Ishikawa (cell line): Measurements from ENCODE around the gene MYH8.

Experiments used
- CEBPB ChIP-seq: IDR thresholded peaks from 2 replicates; pipeline ENCODE4 v1.6.1; 2012
- CREB1 ChIP-seq: IDR thresholded peaks from 2 replicates; pipeline ENCODE4 v1.6.1; 2012; ENCODE audit warnings: low read depth
- EP300 ChIP-seq: IDR thresholded peaks from 2 replicates; pipeline ENCODE4 v1.6.1; 2012; ENCODE audit warnings: borderline replicate concordance
- FOXM1 ChIP-seq: IDR thresholded peaks from 2 replicates; pipeline ENCODE4 v1.6.1; 2012; ENCODE audit warnings: low read depth, borderline replicate concordance
- NFIC ChIP-seq: IDR thresholded peaks from 2 replicates; pipeline ENCODE4 v1.6.1; 2012
- RAD21 ChIP-seq: IDR thresholded peaks from 2 replicates; pipeline ENCODE4 v1.6.1; 2012; ENCODE audit warnings: low read depth
- TAF1 ChIP-seq: IDR thresholded peaks from 2 replicates; pipeline ENCODE4 v1.6.1; 2012; ENCODE audit warnings: low read depth, mild to moderate bottlenecking
- TCF12 ChIP-seq: IDR thresholded peaks from 2 replicates; pipeline ENCODE4 v1.6.1; 2012; ENCODE audit warnings: low read depth
- YY1 ChIP-seq: IDR thresholded peaks from 2 replicates; pipeline ENCODE4 v1.6.1; 2012; ENCODE audit warnings: low read depth
- TF ChIP-seq, protein P1 (sequence below): IDR thresholded peaks from 2 replicates; pipeline ENCODE4 v1.6.1; 2012; ENCODE audit warnings: low read depth, mild to moderate bottlenecking
- TF ChIP-seq, protein P2 (sequence below): IDR thresholded peaks from 2 replicates; pipeline ENCODE4 v1.6.1; 2012
- TF ChIP-seq, protein P3 (sequence below): IDR thresholded peaks from 2 replicates; pipeline ENCODE4 v1.6.1; 2012

DNA sequence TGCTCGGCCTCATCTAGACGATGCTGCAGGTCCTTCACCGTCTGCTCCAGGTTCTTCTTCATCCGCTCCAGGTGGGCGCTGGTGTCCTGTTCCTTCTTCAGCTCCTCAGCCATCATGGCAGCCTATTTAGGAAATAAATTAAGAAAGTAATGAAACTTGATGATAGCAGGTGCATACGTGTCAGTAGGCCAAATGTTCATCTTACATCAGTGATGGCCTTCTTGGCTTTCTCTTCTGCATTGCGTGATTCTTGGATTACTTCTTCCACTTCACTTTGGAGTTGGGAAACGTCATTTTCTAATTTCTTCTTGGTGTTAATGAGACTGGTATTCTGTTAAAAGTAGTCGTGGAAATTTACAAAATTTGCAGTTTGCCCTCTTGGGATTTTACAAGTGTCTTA is 28.9 kb downstream of the MYH8 start:
- TF ChIP-seq, protein P1, sequence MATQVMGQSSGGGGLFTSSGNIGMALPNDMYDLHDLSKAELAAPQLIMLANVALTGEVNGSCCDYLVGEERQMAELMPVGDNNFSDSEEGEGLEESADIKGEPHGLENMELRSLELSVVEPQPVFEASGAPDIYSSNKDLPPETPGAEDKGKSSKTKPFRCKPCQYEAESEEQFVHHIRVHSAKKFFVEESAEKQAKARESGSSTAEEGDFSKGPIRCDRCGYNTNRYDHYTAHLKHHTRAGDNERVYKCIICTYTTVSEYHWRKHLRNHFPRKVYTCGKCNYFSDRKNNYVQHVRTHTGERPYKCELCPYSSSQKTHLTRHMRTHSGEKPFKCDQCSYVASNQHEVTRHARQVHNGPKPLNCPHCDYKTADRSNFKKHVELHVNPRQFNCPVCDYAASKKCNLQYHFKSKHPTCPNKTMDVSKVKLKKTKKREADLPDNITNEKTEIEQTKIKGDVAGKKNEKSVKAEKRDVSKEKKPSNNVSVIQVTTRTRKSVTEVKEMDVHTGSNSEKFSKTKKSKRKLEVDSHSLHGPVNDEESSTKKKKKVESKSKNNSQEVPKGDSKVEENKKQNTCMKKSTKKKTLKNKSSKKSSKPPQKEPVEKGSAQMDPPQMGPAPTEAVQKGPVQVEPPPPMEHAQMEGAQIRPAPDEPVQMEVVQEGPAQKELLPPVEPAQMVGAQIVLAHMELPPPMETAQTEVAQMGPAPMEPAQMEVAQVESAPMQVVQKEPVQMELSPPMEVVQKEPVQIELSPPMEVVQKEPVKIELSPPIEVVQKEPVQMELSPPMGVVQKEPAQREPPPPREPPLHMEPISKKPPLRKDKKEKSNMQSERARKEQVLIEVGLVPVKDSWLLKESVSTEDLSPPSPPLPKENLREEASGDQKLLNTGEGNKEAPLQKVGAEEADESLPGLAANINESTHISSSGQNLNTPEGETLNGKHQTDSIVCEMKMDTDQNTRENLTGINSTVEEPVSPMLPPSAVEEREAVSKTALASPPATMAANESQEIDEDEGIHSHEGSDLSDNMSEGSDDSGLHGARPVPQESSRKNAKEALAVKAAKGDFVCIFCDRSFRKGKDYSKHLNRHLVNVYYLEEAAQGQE, result no peak
- no peak for TF ChIP-seq FOXM1
- TF ChIP-seq, protein P2, sequence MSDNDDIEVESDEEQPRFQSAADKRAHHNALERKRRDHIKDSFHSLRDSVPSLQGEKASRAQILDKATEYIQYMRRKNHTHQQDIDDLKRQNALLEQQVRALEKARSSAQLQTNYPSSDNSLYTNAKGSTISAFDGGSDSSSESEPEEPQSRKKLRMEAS, result no peak
- no peak for TF ChIP-seq EP300
- no peak for TF ChIP-seq TAF1
- TF ChIP-seq CREB1, result no peak
- no peak for TF ChIP-seq NFIC
- no peak for TF ChIP-seq YY1
- TF ChIP-seq RAD21, result no peak
- TF ChIP-seq TCF12, result no peak
- TF ChIP-seq, protein P3, sequence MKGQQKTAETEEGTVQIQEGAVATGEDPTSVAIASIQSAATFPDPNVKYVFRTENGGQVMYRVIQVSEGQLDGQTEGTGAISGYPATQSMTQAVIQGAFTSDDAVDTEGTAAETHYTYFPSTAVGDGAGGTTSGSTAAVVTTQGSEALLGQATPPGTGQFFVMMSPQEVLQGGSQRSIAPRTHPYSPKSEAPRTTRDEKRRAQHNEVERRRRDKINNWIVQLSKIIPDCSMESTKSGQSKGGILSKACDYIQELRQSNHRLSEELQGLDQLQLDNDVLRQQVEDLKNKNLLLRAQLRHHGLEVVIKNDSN, result no peak
- TF ChIP-seq CEBPB, result no peak
